SJCRH30 (cell line): ENCODE data around the gene ZCCHC2. TPM values are rescaled to one million over a fixed set of nuclear protein-coding genes. Genes with fewer than 3 reads are reported as not detected.

Experiments
- DNase-seq, 2 experiments: peaks; one replicate each; pipeline ENCODE4 v3.0.0-alpha.2; 2015 to 2020
- H3K27ac ChIP-seq: fragments of 250-450 bp; sonication (Bioruptor Pico); 2 replicates; pipeline ENCODE4 v1.5.1; 2020; ENCODE audit warnings: mild to moderate bottlenecking, moderate library complexity
- H3K27me3 ChIP-seq: fragments of 250-450 bp; sonication (Bioruptor Pico); 2 replicates; pipeline ENCODE4 v1.5.1; 2020; ENCODE audit warnings: mild to moderate bottlenecking, moderate library complexity
- H3K36me3 ChIP-seq: fragments of 250-450 bp; sonication (Bioruptor Pico); 2 replicates; pipeline ENCODE4 v1.5.1; 2020; ENCODE audit warnings: mild to moderate bottlenecking, moderate library complexity
- H3K4me1 ChIP-seq: fragments of 250-450 bp; sonication (Bioruptor Pico); 2 replicates; pipeline ENCODE4 v1.5.1; 2020; ENCODE audit warnings: mild to moderate bottlenecking, moderate library complexity
- H3K4me3 ChIP-seq: fragments of 250-450 bp; sonication (Bioruptor Pico); 2 replicates; pipeline ENCODE4 v1.5.1; 2020; ENCODE audit warnings: mild to moderate bottlenecking, moderate library complexity
- H3K9me3 ChIP-seq: fragments of 250-450 bp; sonication (Bioruptor Pico); replicated peaks from 2 replicates; pipeline ENCODE4 v1.5.1; 2020; ENCODE audit warnings: mild to moderate bottlenecking, moderate library complexity
- total RNA-seq: library from RNA; depleted of rRNA; stranded (reverse); fragments of >200 nt; shearing (Covaris generic); gene quantifications from 2 replicates; pipeline ENCODE4 v1.2.3, GENCODE V29; 2014

Gene ZCCHC2
- total RNA-seq, 1 experiment from 2014 or later = 4.5 TPM

- Histone ChIP-seq H3K27ac (no peak overlapping the region), H3K9me3 (no peaks in the 10 kb centered on the region), H3K4me3 (no peak overlapping the region), H3K4me1 (no peaks in the 10 kb centered on the region), H3K27me3 (no peaks in the 10 kb centered on the region), H3K36me3 (no peaks in the 10 kb centered on the region)
- DNase-seq = no peak
Measured at GRCh38 chr18:62539284-62540165, 16.7 kb downstream of the ZCCHC2 start.

- Histone ChIP-seq H3K4me3 (no peak overlapping the region), H3K4me1 (no peaks in the 10 kb centered on the region), H3K27ac (no peak overlapping the region), H3K36me3 (no peaks in the 10 kb centered on the region), H3K27me3 (no peaks in the 10 kb centered on the region), H3K9me3 (no peaks in the 10 kb centered on the region)
- DNase-seq = no peak
Measured at GRCh38 chr18:62543021-62543420, 20.2 kb downstream of the ZCCHC2 start.

GRCh38 chr18:62545098-62545497 lies 22.3 kb downstream of the ZCCHC2 start:
- Histone ChIP-seq H3K27me3 (no peaks in the 10 kb centered on the region), H3K4me3 (no peak overlapping the region), H3K36me3 (no peaks in the 10 kb centered on the region), H3K4me1 (no peaks in the 10 kb centered on the region), H3K27ac (no peak overlapping the region), H3K9me3 (no peaks in the 10 kb centered on the region)
- DNase-seq = no peak

- no peaks in the 10 kb centered on the region for H3K36me3 ChIP-seq
- H3K27ac ChIP-seq = no peak overlapping the region
- H3K9me3 ChIP-seq = no peaks in the 10 kb centered on the region
- H3K4me3 ChIP-seq = no peak overlapping the region
- DNase-seq = no peak
- H3K27me3 ChIP-seq = no peaks in the 10 kb centered on the region
- no peaks in the 10 kb centered on the region for H3K4me1 ChIP-seq
Measured at GRCh38 chr18:62549755-62550154, 26.9 kb downstream of the ZCCHC2 start.

GRCh38 chr18:62550746-62551145 lies 27.9 kb downstream of the ZCCHC2 start:
- Histone ChIP-seq H3K36me3 (no peaks in the 10 kb centered on the region), H3K4me1 (no peaks in the 10 kb centered on the region), H3K27me3 (no peaks in the 10 kb centered on the region), H3K9me3 (no peaks in the 10 kb centered on the region), H3K27ac (no peak overlapping the region), H3K4me3 (no peak overlapping the region)
- DNase-seq = no peak

- no peaks in the 10 kb centered on the region for H3K9me3 ChIP-seq
- H3K4me1 ChIP-seq = no peaks in the 10 kb centered on the region
Measured at GRCh38 chr18:62551972-62552513, 29.2 kb downstream of the ZCCHC2 start.

GRCh38 chr18:62554061-62554815 lies 31.4 kb downstream of the ZCCHC2 start:
- no peak overlapping the region for H3K27ac ChIP-seq
- no peak overlapping the region for H3K4me3 ChIP-seq
- H3K27me3 ChIP-seq = no peaks in the 10 kb centered on the region
- DNase-seq = no peak
- no peaks in the 10 kb centered on the region for H3K9me3 ChIP-seq
- no peaks in the 10 kb centered on the region for H3K4me1 ChIP-seq
- H3K36me3 ChIP-seq = no peaks in the 10 kb centered on the region

More at GRCh38 chr18:62551972-62552513, 29.2 kb downstream of the ZCCHC2 start:
- no peaks in the 10 kb centered on the region for H3K27me3 ChIP-seq
- DNase-seq = no peak
- no peaks in the 10 kb centered on the region for H3K36me3 ChIP-seq
- H3K27ac ChIP-seq = no peak overlapping the region
- no peak overlapping the region for H3K4me3 ChIP-seq

GRCh38 chr18:62555135-62555534 lies 32.3 kb downstream of the ZCCHC2 start:
- DNase-seq = no peak
- Histone ChIP-seq H3K27me3 (no peaks in the 10 kb centered on the region), H3K36me3 (no peaks in the 10 kb centered on the region), H3K4me1 (no peaks in the 10 kb centered on the region), H3K9me3 (no peaks in the 10 kb centered on the region), H3K4me3 (no peak overlapping the region), H3K27ac (no peak overlapping the region)

GRCh38 chr18:62556397-62556796 lies 33.6 kb downstream of the ZCCHC2 start:
- Histone ChIP-seq H3K27me3 (no peaks in the 10 kb centered on the region), H3K4me1 (no peaks in the 10 kb centered on the region), H3K9me3 (no peaks in the 10 kb centered on the region), H3K36me3 (no peaks in the 10 kb centered on the region), H3K27ac (no peak overlapping the region), H3K4me3 (no peak overlapping the region)
- no peak for DNase-seq

- no peak for DNase-seq
- Histone ChIP-seq H3K36me3 (no peaks in the 10 kb centered on the region), H3K27me3 (no peaks in the 10 kb centered on the region), H3K4me3 (no peak overlapping the region), H3K27ac (no peak overlapping the region), H3K4me1 (no peaks in the 10 kb centered on the region), H3K9me3 (no peaks in the 10 kb centered on the region)
Measured at GRCh38 chr18:62558015-62558663, 35.3 kb downstream of the ZCCHC2 start.

- Histone ChIP-seq H3K27me3 (no peaks in the 10 kb centered on the region), H3K4me3 (no peak overlapping the region), H3K27ac (no peak overlapping the region), H3K4me1 (no peaks in the 10 kb centered on the region), H3K36me3 (no peaks in the 10 kb centered on the region), H3K9me3 (no peaks in the 10 kb centered on the region)
- no peak for DNase-seq
Measured at GRCh38 chr18:62564044-62564443, 41.2 kb downstream of the ZCCHC2 start.

- Histone ChIP-seq H3K36me3 (no peaks in the 10 kb centered on the region), H3K4me3 (no peak overlapping the region), H3K9me3 (no peaks in the 10 kb centered on the region), H3K27me3 (no peaks in the 10 kb centered on the region), H3K4me1 (no peaks in the 10 kb centered on the region), H3K27ac (no peak overlapping the region)
- no peak for DNase-seq
Measured at GRCh38 chr18:62566199-62566598, 43.4 kb downstream of the ZCCHC2 start.

GRCh38 chr18:62566818-62567217 lies 44.0 kb downstream of the ZCCHC2 start:
- no peaks in the 10 kb centered on the region for H3K4me1 ChIP-seq

GRCh38 chr18:62569081-62569655 lies 46.3 kb downstream of the ZCCHC2 start:
- H3K27me3 ChIP-seq = no peaks in the 10 kb centered on the region
- H3K4me1 ChIP-seq = no peaks in the 10 kb centered on the region
- H3K27ac ChIP-seq = no peak overlapping the region
- H3K36me3 ChIP-seq = no peaks in the 10 kb centered on the region
- no peaks in the 10 kb centered on the region for H3K9me3 ChIP-seq
- DNase-seq = no peak
- no peak overlapping the region for H3K4me3 ChIP-seq

More at GRCh38 chr18:62566818-62567217, 44.0 kb downstream of the ZCCHC2 start:
- Histone ChIP-seq H3K9me3 (no peaks in the 10 kb centered on the region), H3K27me3 (no peaks in the 10 kb centered on the region), H3K4me3 (no peak overlapping the region), H3K27ac (no peak overlapping the region), H3K36me3 (no peaks in the 10 kb centered on the region)
- no peak for DNase-seq
